ENCODE measurements around the gene EPHB6. TPM values are rescaled to one million over a fixed set of nuclear protein-coding genes. Genes with fewer than 3 reads are reported as not detected.

The EPHB6 gene
- total and polyA plus RNA-seq, 10 of the 15 experiments (the other 5 are each of a cell fraction or from before 2014, with no cell fraction given) = 0.06 to 1.3 (median 0.37) TPM; not detected in 2

GRCh38 chr7:142870566-142871259 lies 15.8 kb downstream of the EPHB6 start:
- 43% methylated on average over 14 of the region's 14 CpGs for WGBS (ENCODE audit: insufficient coverage, insufficient replicate concordance, low lambda C conversion rate, missing lambda C conversion rate)

More at GRCh38 chr7:142870566-142871259, 15.8 kb downstream of the EPHB6 start:
- in situ Hi-C loops (cut with MboI) (loop anchor here (5.0 to 10.0 kb wide), 2 partner anchors 132 to 344 kb away; no protein-coding TSS in a partner anchor), intact Hi-C loops (cut with micrococcal nuclease; ENCODE audit: unreplicated experiment) (no loop called here)
- CTCF ChIA-PET = interaction anchor here (0.9 to 2.1 kb wide), 3 partner anchors 9 to 239 kb away, joined by 3 to 12 read pairs (median 3); no protein-coding TSS in a partner anchor
- Histone ChIP-seq H4K20me1 (ENCODE audit: control insufficient read depth, insufficient read depth) (no peaks in the 10 kb centered on the region), H3K9me3 (replicated peaks; ENCODE audit: control insufficient read depth, insufficient read depth, low read length) (no peaks in the 10 kb centered on the region; the same call in 2 of the 3 replicates), H3K4me2 (ENCODE audit: control insufficient read depth, insufficient read depth) (no peak overlapping the region), H3K79me2 (ENCODE audit: control insufficient read depth, insufficient read depth, low read length) (no peaks in the 10 kb centered on the region), H3K27me3 (replicated peaks in 1 of 2; ENCODE audit: control insufficient read depth in 2 of 2, insufficient read depth in 2 of 2, low read length in 1 of 2) (no peaks in the 10 kb centered on the region), H3K4me3 (no peak overlapping the region), H2AFZ (ENCODE audit: control insufficient read depth, low read depth, low read length) (no peak overlapping the region), H3K9ac (ENCODE audit: control insufficient read depth, insufficient read depth, low read length) (no peak overlapping the region), H3K27ac (ENCODE audit: control insufficient read depth, insufficient read depth) (no peak overlapping the region), H3K36me3 (ENCODE audit: control insufficient read depth in 2 of 2, insufficient read depth in 2 of 2, low read length in 1 of 2) (no peaks in the 10 kb centered on the region), H3K4me1 (ENCODE audit: control insufficient read depth, insufficient read depth, low read length) (no peaks in the 10 kb centered on the region)
- no peak for TF ChIP-seq ZNF207 (IDR thresholded peaks at IDR 0.05; ENCODE audit: borderline replicate concordance)
- no peak for TF ChIP-seq SMAD1 (IDR thresholded peaks at IDR 0.05; ENCODE audit: low read depth, partially characterized antibody)
- no peak for TF ChIP-seq USF1 (IDR thresholded peaks at IDR 0.05; ENCODE audit: borderline replicate concordance, extremely low read length, insufficient read depth, low read depth, low read length)
- no TSS peak for BruUV-seq (replicated peaks)
- ATAC-seq (no peak), FAIRE-seq (no peak), DNase-seq (ENCODE audit: low read depth, low spot score) (no peak)
- SMC1A ChIA-PET (ENCODE audit: uncharacterized antibody, unreplicated experiment) = interaction anchor here (1.1 kb wide), 1 partner anchor 12 kb away, joined by 4 read pairs; no protein-coding TSS in a partner anchor
- RAD21 ChIA-PET (ENCODE audit: unreplicated experiment) = interaction anchor here (1.5 kb wide), 1 partner anchor 131 kb away, joined by 3 read pairs; no protein-coding TSS in a partner anchor
- POLR2A ChIA-PET = no interaction called here
